ENCODE measurements around the gene PEX7.

The PEX7 gene

DNA sequence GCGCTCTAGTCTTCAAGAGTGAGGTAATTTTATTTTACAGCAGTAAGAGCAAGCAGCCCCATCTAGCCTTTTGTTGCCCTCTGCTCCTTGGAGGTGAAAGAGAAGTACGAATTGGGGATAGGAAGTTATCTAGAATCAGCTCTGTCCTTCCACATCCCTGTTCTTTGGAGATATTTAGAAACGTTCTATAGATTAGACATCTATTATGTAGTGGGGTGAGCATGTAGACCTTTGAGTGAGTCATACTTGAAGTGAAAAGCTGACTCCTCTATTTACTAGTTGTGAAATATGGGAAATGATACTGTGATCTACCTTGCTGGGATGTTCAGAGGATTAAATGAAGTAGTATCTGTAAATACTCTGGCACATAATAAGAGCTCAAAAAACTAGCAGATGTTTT is 63.7 kb downstream of the PEX7 start:
- no peaks in the 10 kb centered on the region for H3K27me3 ChIP-seq (replicated peaks; ENCODE audit: insufficient read depth, low read length)
- H3K9me2 ChIP-seq (replicated peaks; ENCODE audit: insufficient read depth, low read length): no peaks in the 10 kb centered on the region
- H3K36me3 ChIP-seq (replicated peaks; ENCODE audit: insufficient read depth, low read length): no peaks in the 10 kb centered on the region
- no peak overlapping the region for H2AFZ ChIP-seq (ENCODE audit: low read length)
- no peaks in the 10 kb centered on the region for H4K20me1 ChIP-seq (ENCODE audit: insufficient read depth, low read length)
- H3K9ac ChIP-seq (ENCODE audit: low read length): no peak overlapping the region
- no peak overlapping the region for H3K4me3 ChIP-seq (ENCODE audit: low read length)
- no peak for DNase-seq
- H3F3A ChIP-seq (ENCODE audit: insufficient read depth, low read length): no peaks in the 10 kb centered on the region
- no peak overlapping the region for H3K27ac ChIP-seq (ENCODE audit: low read length)
- no peaks in the 10 kb centered on the region for H3K9me3 ChIP-seq (replicated peaks; ENCODE audit: insufficient read depth, low read length)
- no peak overlapping the region for H3K4me2 ChIP-seq (ENCODE audit: low read depth, low read length)
- H3K79me2 ChIP-seq (ENCODE audit: low read length): no peaks in the 10 kb centered on the region
- H3K4me1 ChIP-seq (ENCODE audit: low read length): no peaks in the 10 kb centered on the region
- TF ChIP-seq EZH2 (optimal IDR thresholded peaks at IDR 0.05; ENCODE audit: low read depth, low read length): no peak
- no peak for TF ChIP-seq EZH2phosphoT487 (IDR thresholded peaks at IDR 0.05; ENCODE audit: low read length)
- TF ChIP-seq, protein P1, sequence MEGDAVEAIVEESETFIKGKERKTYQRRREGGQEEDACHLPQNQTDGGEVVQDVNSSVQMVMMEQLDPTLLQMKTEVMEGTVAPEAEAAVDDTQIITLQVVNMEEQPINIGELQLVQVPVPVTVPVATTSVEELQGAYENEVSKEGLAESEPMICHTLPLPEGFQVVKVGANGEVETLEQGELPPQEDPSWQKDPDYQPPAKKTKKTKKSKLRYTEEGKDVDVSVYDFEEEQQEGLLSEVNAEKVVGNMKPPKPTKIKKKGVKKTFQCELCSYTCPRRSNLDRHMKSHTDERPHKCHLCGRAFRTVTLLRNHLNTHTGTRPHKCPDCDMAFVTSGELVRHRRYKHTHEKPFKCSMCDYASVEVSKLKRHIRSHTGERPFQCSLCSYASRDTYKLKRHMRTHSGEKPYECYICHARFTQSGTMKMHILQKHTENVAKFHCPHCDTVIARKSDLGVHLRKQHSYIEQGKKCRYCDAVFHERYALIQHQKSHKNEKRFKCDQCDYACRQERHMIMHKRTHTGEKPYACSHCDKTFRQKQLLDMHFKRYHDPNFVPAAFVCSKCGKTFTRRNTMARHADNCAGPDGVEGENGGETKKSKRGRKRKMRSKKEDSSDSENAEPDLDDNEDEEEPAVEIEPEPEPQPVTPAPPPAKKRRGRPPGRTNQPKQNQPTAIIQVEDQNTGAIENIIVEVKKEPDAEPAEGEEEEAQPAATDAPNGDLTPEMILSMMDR (IDR thresholded peaks at IDR 0.05; ENCODE audit: low read length): no peak

DNA sequence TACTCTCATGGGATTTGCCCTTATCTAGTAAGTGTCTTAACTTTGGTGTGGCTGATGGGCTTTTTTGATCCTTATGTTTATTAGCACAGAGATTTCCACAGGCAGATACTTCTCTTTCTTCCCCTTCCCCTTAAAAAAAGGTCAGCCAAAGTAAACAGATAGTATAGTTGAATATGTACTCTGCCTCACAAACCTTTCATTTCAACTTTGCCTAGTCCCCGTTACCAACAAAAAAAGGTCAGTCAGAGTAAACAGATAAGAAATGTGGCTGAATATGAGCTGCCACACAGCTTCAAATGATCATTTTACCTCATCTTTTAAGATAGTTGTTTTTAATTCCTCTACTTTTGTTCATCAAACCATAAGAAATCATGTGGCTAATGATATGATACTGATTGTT is 65.6 kb downstream of the PEX7 start:
- Histone ChIP-seq H3K27ac (ENCODE audit: low read length) (no peak overlapping the region), H3K4me2 (ENCODE audit: low read depth, low read length) (no peak overlapping the region), H3K9me3 (replicated peaks; ENCODE audit: insufficient read depth, low read length) (no peaks in the 10 kb centered on the region), H3K4me3 (ENCODE audit: low read length) (no peak overlapping the region), H2AFZ (ENCODE audit: low read length) (no peak overlapping the region), H4K20me1 (ENCODE audit: insufficient read depth, low read length) (no peaks in the 10 kb centered on the region), H3K79me2 (ENCODE audit: low read length) (no peaks in the 10 kb centered on the region), H3K36me3 (replicated peaks; ENCODE audit: insufficient read depth, low read length) (no peaks in the 10 kb centered on the region), H3K9ac (ENCODE audit: low read length) (no peak overlapping the region), H3F3A (ENCODE audit: insufficient read depth, low read length) (no peaks in the 10 kb centered on the region), H3K9me2 (replicated peaks; ENCODE audit: insufficient read depth, low read length) (no peaks in the 10 kb centered on the region), H3K4me1 (ENCODE audit: low read length) (no peaks in the 10 kb centered on the region), H3K27me3 (replicated peaks; ENCODE audit: insufficient read depth, low read length) (no peaks in the 10 kb centered on the region)
- TF ChIP-seq EZH2phosphoT487 (IDR thresholded peaks at IDR 0.05; ENCODE audit: low read length) (no peak), EZH2 (optimal IDR thresholded peaks at IDR 0.05; ENCODE audit: low read depth, low read length) (no peak)
- TF ChIP-seq, protein P1 (IDR thresholded peaks at IDR 0.05; ENCODE audit: low read length): no peak
- DNase-seq: no peak

DNA sequence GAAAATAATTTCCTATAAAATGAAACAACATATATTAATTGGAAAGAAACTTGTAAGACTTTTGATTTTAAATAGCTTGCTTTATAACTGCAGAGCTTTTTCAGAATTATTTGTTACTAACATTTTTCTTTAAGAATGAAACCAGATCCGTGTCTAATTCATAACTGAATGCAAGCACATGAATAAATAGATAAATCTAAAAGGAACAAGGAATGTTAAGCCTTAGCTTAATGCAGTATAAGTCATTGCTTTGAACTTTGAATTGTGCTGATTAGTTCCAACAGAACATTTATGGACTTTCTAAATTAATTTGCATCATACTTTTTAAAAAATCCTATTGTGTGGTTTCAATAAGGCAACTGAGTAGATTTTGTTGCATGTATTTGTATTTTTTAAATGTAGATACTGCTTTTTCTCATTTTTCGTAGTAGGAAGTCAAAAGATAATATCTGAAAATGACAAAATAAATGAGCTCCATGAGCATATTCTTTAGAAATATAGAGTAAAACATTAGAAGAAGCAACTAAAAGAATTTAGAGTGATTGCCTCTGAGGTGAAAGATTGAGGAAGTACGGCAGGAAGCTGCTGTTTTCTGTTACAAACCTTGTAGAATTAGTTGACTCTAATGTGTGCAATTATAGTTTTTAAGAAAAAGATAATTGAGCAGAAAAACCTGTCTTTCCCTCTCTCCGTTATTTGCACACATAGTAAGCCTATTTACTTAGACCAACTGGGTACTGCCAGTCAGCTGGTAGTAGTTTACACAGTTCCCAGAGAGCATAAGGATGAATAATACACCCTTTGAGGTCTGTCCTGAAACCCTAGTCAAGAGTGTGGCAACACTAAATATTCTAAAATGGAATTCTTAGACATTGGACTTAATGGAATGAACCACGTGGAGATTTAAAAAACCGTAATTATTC is 67.1 kb downstream of the PEX7 start:
- no peak overlapping the region for H2AFZ ChIP-seq (ENCODE audit: low read length)
- H3K4me3 ChIP-seq (ENCODE audit: low read length): no peak overlapping the region
- no peaks in the 10 kb centered on the region for H3K9me2 ChIP-seq (replicated peaks; ENCODE audit: insufficient read depth, low read length)
- no peaks in the 10 kb centered on the region for H3K4me1 ChIP-seq (ENCODE audit: low read length)
- no peaks in the 10 kb centered on the region for H4K20me1 ChIP-seq (ENCODE audit: insufficient read depth, low read length)
- TF ChIP-seq, protein P1 (IDR thresholded peaks at IDR 0.05; ENCODE audit: low read length): no peak
- TF ChIP-seq EZH2 (optimal IDR thresholded peaks at IDR 0.05; ENCODE audit: low read depth, low read length) (no peak), EZH2phosphoT487 (IDR thresholded peaks at IDR 0.05; ENCODE audit: low read length) (no peak)
- H3K79me2 ChIP-seq (ENCODE audit: low read length): no peaks in the 10 kb centered on the region
- H3K27me3 ChIP-seq (replicated peaks; ENCODE audit: insufficient read depth, low read length): no peaks in the 10 kb centered on the region
- no peaks in the 10 kb centered on the region for H3F3A ChIP-seq (ENCODE audit: insufficient read depth, low read length)
- no peak overlapping the region for H3K9ac ChIP-seq (ENCODE audit: low read length)
- no peaks in the 10 kb centered on the region for H3K36me3 ChIP-seq (replicated peaks; ENCODE audit: insufficient read depth, low read length)
- no peaks in the 10 kb centered on the region for H3K9me3 ChIP-seq (replicated peaks; ENCODE audit: insufficient read depth, low read length)
- H3K4me2 ChIP-seq (ENCODE audit: low read depth, low read length): no peak overlapping the region
- DNase-seq: no peak
- no peak overlapping the region for H3K27ac ChIP-seq (ENCODE audit: low read length)
